Stimulated activated CD4-positive, alpha-beta T cell treated with anti-CD3 and anti-CD28 coated beads, Interleukin-2, amount 100 ng/mL, for 24 hours (primary cell): ENCODE data around the gene ADAMTS2.
A peak's percentile ranks its signal among the peaks of the same experiment; 100 is the strongest.

Experiments
- DNase-seq, 2 donors: peaks; one replicate each; pipeline ENCODE4 v3.0.0-alpha.2; 2020

The ADAMTS2 gene

GRCh38 chr5:179135006-179135405 lies 210.3 kb downstream of the ADAMTS2 start:
- DNase-seq, result no peak

DNA sequence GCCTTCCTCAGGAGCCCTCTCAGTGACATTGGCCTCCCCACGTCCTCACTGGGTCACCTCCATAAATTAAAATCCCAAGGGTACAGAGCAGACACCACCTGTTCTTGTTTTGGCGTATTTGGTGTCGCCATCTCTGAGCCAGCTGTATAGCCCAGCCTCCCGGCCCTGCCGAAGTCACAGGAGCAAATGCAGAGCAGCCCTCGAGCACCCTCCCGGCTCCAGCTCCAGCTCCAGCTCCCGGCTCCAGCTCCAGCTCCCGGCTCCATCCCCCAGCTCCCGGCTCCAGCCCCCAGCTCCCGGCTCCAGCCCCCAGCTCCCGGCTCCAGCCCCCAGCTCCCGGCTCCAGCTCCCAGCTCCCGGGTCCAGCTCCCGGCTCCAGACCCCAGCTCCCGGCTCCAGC lies 210.8 kb downstream of the ADAMTS2 start:
- DNase-seq, result no peak

- no peak for DNase-seq
Observed at GRCh38 chr5:179132586-179133355, 212.5 kb downstream of the ADAMTS2 start.

DNA sequence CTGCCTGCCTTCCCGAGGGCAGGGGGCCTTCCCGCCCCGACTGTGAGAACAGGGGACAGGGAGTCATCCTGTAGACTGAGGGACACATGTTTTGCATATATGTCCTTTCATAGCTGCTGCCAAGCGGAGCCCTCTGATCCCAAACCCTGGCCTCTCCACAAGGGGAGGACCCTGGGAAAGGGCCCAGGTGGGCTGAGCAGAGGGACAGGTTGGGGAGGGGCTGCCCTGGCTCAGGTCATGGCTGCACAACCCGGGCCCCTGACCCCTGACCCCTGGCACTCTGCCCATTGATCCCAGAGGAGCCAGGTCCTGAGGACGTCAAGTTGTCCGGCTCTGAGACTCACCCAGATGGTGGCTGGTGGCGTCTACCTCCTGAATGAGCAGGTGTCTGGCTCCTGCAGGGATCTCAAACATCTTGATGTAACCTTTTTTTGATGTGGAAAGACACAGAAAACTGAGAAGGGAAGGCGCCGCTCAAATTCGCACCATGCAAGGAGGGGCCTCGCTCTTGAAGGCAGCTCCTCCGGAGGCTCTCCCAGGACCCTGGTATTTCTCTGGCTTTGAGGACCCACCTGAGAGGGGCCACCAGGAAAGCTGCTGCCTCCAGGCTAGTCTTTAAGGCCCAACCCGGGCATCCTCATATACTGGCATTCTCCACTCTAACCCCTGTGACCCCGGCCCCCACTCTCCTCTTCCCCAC lies 213.2 kb downstream of the ADAMTS2 start:
- no peak for DNase-seq

DNA sequence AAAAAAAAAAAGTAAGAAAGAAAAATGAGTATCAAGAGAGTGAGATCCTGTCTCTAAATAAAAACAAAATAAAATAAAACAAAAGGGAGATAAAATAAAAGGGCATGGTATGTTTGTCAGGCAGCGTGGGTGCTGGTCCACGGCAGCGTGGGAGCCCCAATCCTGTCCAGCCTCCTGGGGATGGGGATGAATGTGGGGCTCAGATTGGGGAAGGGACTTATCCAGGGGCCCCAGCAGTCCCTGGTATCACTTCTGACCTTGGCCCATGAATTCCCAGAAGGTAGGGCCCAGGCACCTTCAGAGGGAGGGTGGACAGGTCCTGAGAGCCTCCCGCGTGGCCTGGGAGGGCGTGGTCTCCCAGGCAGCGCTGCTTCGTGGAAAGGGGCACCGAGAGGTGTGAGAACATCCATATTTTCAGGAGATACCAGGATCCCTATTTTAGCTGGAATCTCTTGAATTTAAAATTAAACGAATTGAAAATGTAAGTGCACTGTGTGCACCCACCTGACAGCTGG lies 213.9 kb downstream of the ADAMTS2 start:
- no peak for DNase-seq

DNA sequence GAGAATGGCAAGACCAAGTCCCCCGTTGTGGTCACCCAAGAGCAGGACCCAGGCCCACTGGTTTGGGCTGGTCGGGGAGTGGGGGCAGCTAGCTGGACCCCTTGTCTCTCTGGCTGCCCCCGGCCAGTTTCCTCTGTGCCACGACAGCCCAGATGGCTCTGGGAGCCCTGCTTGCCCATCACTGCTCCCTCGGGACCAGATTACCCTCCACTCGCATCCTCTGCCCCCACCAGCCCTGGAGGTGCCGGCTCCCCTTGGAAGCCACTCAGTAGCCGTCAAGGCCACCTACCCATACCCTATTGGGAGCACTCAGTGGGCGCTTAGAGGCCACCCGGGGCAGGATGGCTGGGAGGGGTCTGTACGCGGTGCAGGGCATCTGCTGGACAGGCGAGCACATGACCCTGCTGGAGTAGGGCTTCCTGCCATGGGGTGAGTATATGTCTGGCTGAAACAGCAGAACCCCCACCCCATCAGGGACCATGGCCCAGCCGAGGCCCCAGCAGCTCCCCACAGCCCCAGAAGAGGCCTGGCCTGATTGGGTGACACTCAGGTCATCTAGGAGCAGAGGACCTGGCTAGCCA lies 215.1 kb downstream of the ADAMTS2 start:
- no peak for DNase-seq

DNA sequence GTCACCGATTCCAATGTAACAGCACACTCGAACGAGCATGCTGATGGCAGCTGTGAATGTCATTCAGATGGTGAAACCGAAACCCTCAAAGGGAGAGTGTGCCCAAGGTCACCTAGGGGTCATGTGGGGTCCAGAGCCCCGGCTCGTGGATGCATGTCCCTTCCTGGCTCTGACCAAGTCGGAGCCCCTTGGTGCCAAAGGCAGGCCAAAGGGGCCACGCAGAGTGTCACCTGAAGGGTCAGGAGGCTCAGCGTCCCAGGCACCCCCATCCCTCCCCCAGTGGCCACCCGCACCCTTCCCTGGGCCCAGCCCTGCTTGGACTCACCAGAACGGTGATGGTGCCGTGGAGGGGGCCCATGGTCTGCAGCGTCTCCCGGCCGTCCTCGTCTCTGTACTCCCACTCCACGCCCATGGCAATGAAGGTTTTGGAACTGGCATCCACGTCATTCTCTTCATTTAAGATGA lies 215.6 kb downstream of the ADAMTS2 start:
- no peak for DNase-seq

DNA sequence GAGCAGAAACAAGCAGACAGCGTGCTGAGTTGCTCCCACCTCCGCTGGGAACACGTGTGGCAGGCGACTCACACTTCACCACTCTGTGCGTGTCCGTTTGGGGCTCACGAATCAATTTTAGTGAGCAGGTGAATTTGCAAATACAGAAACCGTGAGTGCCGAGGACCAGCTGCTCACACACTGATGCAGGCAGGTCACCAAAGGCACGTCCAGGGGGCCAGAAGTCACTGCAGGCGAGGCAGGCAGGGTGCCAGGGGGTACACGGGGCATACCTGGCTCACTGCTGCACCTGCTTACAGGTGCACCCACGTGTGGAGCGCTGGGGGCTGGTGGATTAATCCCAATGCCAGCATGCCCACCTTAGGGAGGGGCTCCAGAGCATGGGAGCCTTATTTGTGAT lies 216.3 kb downstream of the ADAMTS2 start:
- no peak for DNase-seq

GRCh38 chr5:179128041-179128365 lies 217.3 kb downstream of the ADAMTS2 start:
- DNase-seq, result no peak

GRCh38 chr5:179127136-179128040 lies 217.9 kb downstream of the ADAMTS2 start:
- no peak for DNase-seq

DNA sequence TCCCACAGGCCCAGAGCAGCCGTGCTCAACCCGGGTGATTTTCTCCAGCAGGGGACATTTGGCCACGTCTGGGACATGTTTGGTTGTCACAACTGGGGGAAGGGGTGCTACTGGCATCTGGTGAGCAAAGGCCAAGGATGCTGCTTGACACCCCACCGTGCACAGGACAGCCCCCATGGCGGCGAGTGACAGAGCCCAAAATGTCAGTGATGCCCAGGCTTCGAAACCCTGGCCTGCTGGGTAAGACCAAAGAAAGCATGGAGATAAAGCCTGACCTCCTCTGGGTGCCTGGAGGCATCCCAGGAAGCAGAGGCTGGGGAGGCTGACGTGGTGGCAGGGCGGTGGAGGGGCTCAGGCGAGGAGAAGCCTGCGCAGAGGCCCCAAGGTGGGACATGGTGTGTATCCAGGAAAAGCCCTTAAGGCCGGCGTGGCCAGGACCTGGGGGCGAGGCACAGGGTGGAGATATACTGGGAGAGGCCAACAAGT lies 218.7 kb downstream of the ADAMTS2 start:
- peak in 1 of 2 donors; percentile 8 for DNase-seq

GRCh38 chr5:179125789-179126505 lies 219.3 kb downstream of the ADAMTS2 start:
- DNase-seq, result no peak

DNA sequence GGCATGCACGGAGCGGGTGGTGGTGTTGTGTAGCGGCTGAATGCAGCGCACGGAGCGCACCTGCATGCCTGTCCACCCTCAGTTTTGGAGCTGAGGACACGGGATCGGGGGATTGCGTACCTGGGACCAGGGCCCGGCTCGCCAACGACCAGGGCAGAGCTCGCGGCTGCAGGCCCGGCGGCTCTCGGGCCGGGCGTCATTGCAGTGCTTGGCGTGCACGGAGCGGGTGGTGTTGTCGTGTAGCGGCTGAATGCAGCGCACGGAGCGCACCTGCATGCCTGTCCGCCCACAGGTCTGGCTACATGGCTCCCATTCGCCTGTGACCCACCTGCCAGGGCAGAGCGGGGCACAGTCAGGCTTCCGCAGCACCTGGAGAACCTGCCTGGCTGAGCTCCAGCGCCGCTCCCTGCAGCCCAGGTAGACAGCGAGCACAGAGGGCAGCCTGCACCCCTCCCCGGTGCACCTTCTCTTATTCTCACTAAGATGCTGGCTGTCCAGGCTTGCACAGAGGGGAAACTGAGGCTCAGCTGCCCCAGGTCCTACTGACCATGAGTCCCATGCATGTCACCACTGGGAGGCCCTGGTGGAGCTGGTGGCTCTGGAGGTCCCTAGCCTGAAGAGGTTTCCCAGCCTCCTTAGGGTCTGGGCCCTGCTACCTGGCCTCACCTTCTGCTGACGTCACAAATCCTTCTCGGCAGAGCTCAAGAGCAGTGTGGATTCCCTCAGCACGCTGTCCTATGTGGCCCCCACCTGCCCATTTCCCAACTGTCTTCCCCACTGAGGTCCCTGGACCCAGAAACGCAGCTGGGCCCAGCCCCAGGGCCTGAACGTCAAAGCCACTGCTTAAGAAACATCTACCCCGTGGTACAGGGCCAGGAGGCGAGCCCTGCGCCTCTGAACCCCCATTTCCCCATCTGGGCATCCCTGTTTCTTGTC lies 220.1 kb downstream of the ADAMTS2 start:
- peak in 1 of 2 donors; percentile 11 for DNase-seq

- no peak for DNase-seq
Observed at GRCh38 chr5:179124273-179124852, 220.9 kb downstream of the ADAMTS2 start.

DNA sequence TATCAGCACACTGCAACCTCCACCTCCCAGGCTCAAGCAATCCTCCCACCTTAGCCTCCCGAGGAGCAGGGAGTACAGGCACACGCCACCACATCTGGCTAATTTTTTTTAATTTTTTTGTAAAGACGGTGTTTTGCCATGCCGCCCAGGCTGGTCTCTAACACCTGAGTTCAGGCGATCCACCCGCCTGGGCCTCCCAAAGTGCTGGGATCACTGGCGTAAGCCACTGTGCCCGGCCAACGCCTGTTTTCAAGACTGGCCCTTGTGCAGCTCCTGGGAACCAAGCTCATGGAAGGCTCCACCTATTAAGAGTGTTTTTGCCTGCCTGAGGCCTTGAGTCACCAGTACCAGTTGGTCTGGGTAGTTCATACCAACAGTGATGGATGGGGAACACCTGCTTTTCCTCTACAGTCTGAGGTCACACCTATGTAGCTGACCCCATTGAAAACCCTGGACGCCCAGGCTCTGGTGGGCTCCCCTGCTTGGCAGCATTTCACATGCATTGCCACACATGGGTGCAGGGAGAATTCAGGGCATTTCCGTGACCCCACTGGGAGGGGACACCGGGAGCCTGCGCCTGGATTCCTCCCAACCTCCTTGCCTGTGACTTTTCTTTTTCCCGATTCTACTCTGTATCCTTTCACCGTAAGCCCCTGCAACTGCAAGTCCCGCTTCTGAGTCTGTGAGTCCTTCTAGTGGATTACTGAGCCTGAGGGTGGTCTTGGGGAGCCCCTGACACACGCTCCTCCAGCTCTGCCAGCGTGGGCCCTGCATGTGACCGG lies 221.6 kb downstream of the ADAMTS2 start:
- DNase-seq, result no peak

DNA sequence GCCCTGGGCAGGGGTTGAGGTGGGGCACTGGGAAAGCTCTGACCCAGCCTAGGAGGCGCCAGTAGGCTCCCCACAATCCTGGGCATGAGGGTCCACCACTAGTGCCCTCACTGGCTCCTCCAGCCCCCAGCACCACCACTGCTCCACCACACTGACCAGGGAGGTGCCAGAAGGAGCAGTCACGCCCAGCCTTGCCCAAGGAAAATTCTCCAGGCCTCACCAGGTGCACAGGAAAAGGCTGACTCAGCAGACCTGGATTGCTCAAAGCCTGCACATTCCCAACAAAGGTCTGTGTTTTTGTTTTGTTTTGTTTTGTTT lies 222.2 kb downstream of the ADAMTS2 start:
- DNase-seq, result no peak

GRCh38 chr5:179122411-179123108 lies 222.7 kb downstream of the ADAMTS2 start:
- no peak for DNase-seq

- no peak for DNase-seq
Observed at GRCh38 chr5:179121667-179122111, 223.6 kb downstream of the ADAMTS2 start.
